ENCODE measurements around the gene CCNH.

The CCNH gene

GRCh38 chr5:87418506-87418905 is 5.8 kb upstream of the CCNH start:
- DNase-seq (ENCODE audit: low read depth) = no peak
- no peak for TF ChIP-seq CTCF (conservative IDR thresholded peaks at IDR 0.05; ENCODE audit: low read depth, low read length)
- H3K4me3 ChIP-seq (ENCODE audit: low read length) = no peak overlapping the region

GRCh38 chr5:87413343-87413645 is 564 bp upstream of the CCNH start:
- H3K4me3 ChIP-seq (ENCODE audit: low read length) = peak overlapping the region; percentile 97
- TF ChIP-seq CTCF (conservative IDR thresholded peaks at IDR 0.05; ENCODE audit: low read depth, low read length) = no peak

GRCh38 chr5:87411973-87412629 is 629 bp downstream of the CCNH start:
- no peak for TF ChIP-seq CTCF (conservative IDR thresholded peaks at IDR 0.05; ENCODE audit: low read depth, low read length)
- peak overlapping the region; percentile 97 for H3K4me3 ChIP-seq (ENCODE audit: low read length)
- DNase-seq (ENCODE audit: low read depth) = no peak

More at GRCh38 chr5:87413343-87413645, 564 bp upstream of the CCNH start:
- no peak for DNase-seq (ENCODE audit: low read depth)

- no peak for TF ChIP-seq CTCF (conservative IDR thresholded peaks at IDR 0.05; ENCODE audit: low read depth, low read length)
- no peak for DNase-seq (ENCODE audit: low read depth)
- H3K4me3 ChIP-seq (ENCODE audit: low read length) = peak overlapping the region; percentile 97
Measured at GRCh38 chr5:87411586-87411972, 1.2 kb downstream of the CCNH start.

- DNase-seq (ENCODE audit: low read depth) = peak; percentile 94
- H3K4me3 ChIP-seq (ENCODE audit: low read length) = peak overlapping the region; percentile 97
- no peak for TF ChIP-seq CTCF (conservative IDR thresholded peaks at IDR 0.05; ENCODE audit: low read depth, low read length)
Measured at GRCh38 chr5:87410931-87411330, 1.8 kb downstream of the CCNH start.

GRCh38 chr5:87408204-87408603 is 4.5 kb downstream of the CCNH start:
- H3K4me3 ChIP-seq (ENCODE audit: low read length) = no peak overlapping the region
- no peak for DNase-seq (ENCODE audit: low read depth)
- TF ChIP-seq CTCF (conservative IDR thresholded peaks at IDR 0.05; ENCODE audit: low read depth, low read length) = no peak

- DNase-seq (ENCODE audit: low read depth) = no peak
- H3K4me3 ChIP-seq (ENCODE audit: low read length) = no peak overlapping the region
- no peak for TF ChIP-seq CTCF (conservative IDR thresholded peaks at IDR 0.05; ENCODE audit: low read depth, low read length)
Measured at GRCh38 chr5:87405472-87406155, 7.1 kb downstream of the CCNH start.
